ENCODE data around the gene CELF4. TPM values are rescaled to one million over a fixed set of nuclear protein-coding genes. Genes with fewer than 3 reads are reported as not detected.
A peak's percentile ranks its signal among the peaks of the same experiment; 100 is the strongest.

CELF4 gene
- total RNA-seq, 1 donor from 2014 or later = not detected

- Histone ChIP-seq H3K27me3 (ENCODE audit: control insufficient read depth, insufficient read depth, low read length) (no peaks in the 10 kb centered on the region), H3K36me3 (ENCODE audit: control insufficient read depth, insufficient read depth, low read length) (no peaks in the 10 kb centered on the region), H3K4me3 (ENCODE audit: low read depth, low read length) (no peak overlapping the region)
- TF ChIP-seq CTCF (IDR thresholded peaks at IDR 0.05; ENCODE audit: insufficient read depth, low read length, poor library complexity, severe bottlenecking) = no peak
- no peak for DNase-seq (ENCODE audit: low read depth)
These were observed 160.4 kb downstream of the CELF4 start for GRCh38 chr18:37405229-37405628.

- no peak overlapping the region for H3K4me3 ChIP-seq (ENCODE audit: low read depth, low read length)
- DNase-seq (ENCODE audit: low read depth) = no peak
- no peak for TF ChIP-seq CTCF (IDR thresholded peaks at IDR 0.05; ENCODE audit: insufficient read depth, low read length, poor library complexity, severe bottlenecking)
- no peaks in the 10 kb centered on the region for H3K27me3 ChIP-seq (ENCODE audit: control insufficient read depth, insufficient read depth, low read length)
- no peaks in the 10 kb centered on the region for H3K36me3 ChIP-seq (ENCODE audit: control insufficient read depth, insufficient read depth, low read length)
These were observed 161.8 kb downstream of the CELF4 start for GRCh38 chr18:37403788-37404187.

- Histone ChIP-seq H3K27me3 (ENCODE audit: control insufficient read depth, insufficient read depth, low read length) (no peaks in the 10 kb centered on the region), H3K36me3 (ENCODE audit: control insufficient read depth, insufficient read depth, low read length) (no peaks in the 10 kb centered on the region), H3K4me3 (ENCODE audit: low read depth, low read length) (no peak overlapping the region)
- DNase-seq (ENCODE audit: low read depth) = peak; percentile 67
- TF ChIP-seq CTCF (IDR thresholded peaks at IDR 0.05; ENCODE audit: insufficient read depth, low read length, poor library complexity, severe bottlenecking) = no peak
These were observed 162.4 kb downstream of the CELF4 start for GRCh38 chr18:37403100-37403781.

GRCh38 chr18:37402735-37403099 is 162.9 kb downstream of the CELF4 start:
- no peak overlapping the region for H3K4me3 ChIP-seq (ENCODE audit: low read depth, low read length)
- no peaks in the 10 kb centered on the region for H3K36me3 ChIP-seq (ENCODE audit: control insufficient read depth, insufficient read depth, low read length)
- TF ChIP-seq CTCF (IDR thresholded peaks at IDR 0.05; ENCODE audit: insufficient read depth, low read length, poor library complexity, severe bottlenecking) = no peak
- no peak for DNase-seq (ENCODE audit: low read depth)
- H3K27me3 ChIP-seq (ENCODE audit: control insufficient read depth, insufficient read depth, low read length) = no peaks in the 10 kb centered on the region

- Histone ChIP-seq H3K27me3 (ENCODE audit: control insufficient read depth, insufficient read depth, low read length) (no peaks in the 10 kb centered on the region), H3K36me3 (ENCODE audit: control insufficient read depth, insufficient read depth, low read length) (no peaks in the 10 kb centered on the region), H3K4me3 (ENCODE audit: low read depth, low read length) (no peak overlapping the region)
- no peak for DNase-seq (ENCODE audit: low read depth)
- no peak for TF ChIP-seq CTCF (IDR thresholded peaks at IDR 0.05; ENCODE audit: insufficient read depth, low read length, poor library complexity, severe bottlenecking)
These were observed 164.8 kb downstream of the CELF4 start for GRCh38 chr18:37400802-37401201.

All from kidney epithelial cell (primary cell).